K562 treated with DMSO at 1 percent for 48 hours (cell line): ENCODE data around the gene IRGM. TPM values are rescaled to one million over a fixed set of nuclear protein-coding genes. Genes with fewer than 3 reads are reported as not detected.

Experiments used
- total RNA-seq: library from RNA; unstranded; fragments of 300-600 nt; gene quantifications from 2 replicates; pipeline ENCODE4 v1.2.3, GENCODE V29; 2022; ENCODE audit warnings: low replicate concordance; ENCODE audit errors: extremely low read depth

Gene IRGM
- total RNA-seq: not detected in 2 replicates

GRCh38 chr5:150846308-150846653 lies at the start of gene IRGM:
Gene IRGM, plus strand, starts transcription at chr5:150846521. Its CDS starts 1,603 bp downstream, at chr5:150848124.

Other genes with a start within 250 kb of the IRGM start
- gene SYNPO, start 205.9 kb upstream of the IRGM start, total RNA-seq: not detected in 2 replicates
- gene MYOZ3, start 185.3 kb upstream of the IRGM start, total RNA-seq: not detected in 2 replicates
- gene RBM22, start 145.5 kb upstream of the IRGM start, total RNA-seq: not detected in 2 replicates
- gene DCTN4, start 87.5 kb upstream of the IRGM start, total RNA-seq: not detected in 2 replicates
- 267 TPM in 1 of 2 replicates, not detected in the other for gene SMIM3, start 67.8 kb upstream of the IRGM start, total RNA-seq
- not detected in 2 replicates for gene ZNF300, start 58.5 kb downstream of the IRGM start, total RNA-seq
- gene GPX3, start 174.1 kb downstream of the IRGM start, total RNA-seq: not detected in 2 replicates
- gene TNIP1, start 234.5 kb downstream of the IRGM start, total RNA-seq: not detected in 2 replicates